ENCODE results near the gene KDM4B.

- TF ChIP-seq POLR2A (IDR thresholded peaks at IDR 0.05; ENCODE audit: low read length) (no peak), GATA1 (IDR thresholded peaks at IDR 0.05; ENCODE audit: low read depth, low read length) (no peak)
Measured at GRCh38 chr19:5097331-5097930, 128.5 kb downstream of the KDM4B start.
